Breast epithelium (tissue), 3 donors: ENCODE data around the gene TANC1.

Experiments
- CTCF ChIP-seq, 3 donors: fragments of 450-650 bp; IDR thresholded peaks; one replicate each; pipeline ENCODE4 v1.5.1; 2016 to 2017; ENCODE audit warnings: antibody characterized with exemption in 3 of 3, mild to moderate bottlenecking in 3 of 3, moderate library complexity in 3 of 3
- POLR2A ChIP-seq: fragments of 450-650 bp; IDR thresholded peaks from one replicate; pipeline ENCODE4 v1.6.1; 2016; ENCODE audit warnings: antibody characterized with exemption, mild to moderate bottlenecking, moderate library complexity

- TF ChIP-seq CTCF (IDR thresholded peaks at IDR 0.05): no peak
- TF ChIP-seq POLR2A: no peak
Observed at GRCh38 chr2:159019021-159019420, 50.6 kb downstream of the TANC1 start.
